ENCODE data around the gene LAMA2.

- TF ChIP-seq EZH2 (IDR thresholded peaks at IDR 0.05) (no peak), POLR2AphosphoS5 (IDR thresholded peaks at IDR 0.05; ENCODE audit: borderline replicate concordance, low read depth, low read length) (no peak)
Measured at GRCh38 chr6:129368970-129369369, 486.0 kb downstream of the LAMA2 start.

All from SK-N-MC (cell line).